ENCODE results near the gene VPS11. TPM values are rescaled to one million over a fixed set of nuclear protein-coding genes. Genes with fewer than 3 reads are reported as not detected.
A peak's percentile ranks its signal among the peaks of the same experiment; 100 is the strongest.

VPS11 gene
- total RNA-seq, 1 experiment from 2014 or later = 20.2 TPM

GRCh38 chr11:119118227-119118626 is 50.6 kb downstream of the VPS11 start:
- CTCF ChIA-PET = interaction anchor here (0.8 kb wide), 1 partner anchor 16 kb away, joined by 3 read pairs; no protein-coding TSS in a partner anchor
- peaks cover 2% of the 10 kb centered on the region; the same call in 1 of the 2 replicates for H3K36me3 Mint-ChIP-seq
- no peaks in the 10 kb centered on the region; the same call in 1 of the 2 replicates for H3K27me3 Mint-ChIP-seq (ENCODE audit: low read depth)
- TF ChIP-seq NFE2L1 (CRISPR knock-in tag; IDR thresholded peaks at IDR 0.05) (no peak), SOX15 (CRISPR knock-in tag; IDR thresholded peaks at IDR 0.05) (no peak), SP1 (CRISPR knock-in tag; conservative IDR thresholded peaks at IDR 0.05) (no peak), ATF3 (CRISPR knock-in tag; conservative IDR thresholded peaks at IDR 0.05) (no peak), ZNF671 (CRISPR knock-in tag; IDR thresholded peaks at IDR 0.05) (no peak), CREM (CRISPR knock-in tag; IDR thresholded peaks at IDR 0.05) (no peak)
- H3K27ac Mint-ChIP-seq = no peak overlapping the region
- H3K4me1 Mint-ChIP-seq = peaks cover 27% of the 10 kb centered on the region
- ATAC-seq = no peak
- no peaks in the 10 kb centered on the region for H3K9me3 Mint-ChIP-seq
- DNase-seq (ENCODE audit: low spot score) = no peak
- POLR2A ChIA-PET = no interaction called here
- no peak overlapping the region for H3K4me3 Mint-ChIP-seq

GRCh38 chr11:119118946-119119345 is 51.3 kb downstream of the VPS11 start:
- Mint-ChIP-seq H3K9me3 (no peaks in the 10 kb centered on the region), H3K4me3 (no peak overlapping the region), H3K36me3 (peaks cover 5% of the 10 kb centered on the region; the same call in 1 of the 2 replicates), H3K27me3 (ENCODE audit: low read depth) (no peaks in the 10 kb centered on the region; the same call in 1 of the 2 replicates), H3K27ac (no peak overlapping the region), H3K4me1 (peaks cover 27% of the 10 kb centered on the region)
- ChIA-PET POLR2A (no interaction called here), CTCF (interaction anchor here (0.8 kb wide), 1 partner anchor 15 kb away, joined by 3 read pairs; no protein-coding TSS in a partner anchor)
- no peak for ATAC-seq
- DNase-seq (ENCODE audit: low spot score) = no peak
- TF ChIP-seq ZNF423 (CRISPR knock-in tag; IDR thresholded peaks at IDR 0.05) (no peak), PRDM15 (CRISPR knock-in tag; IDR thresholded peaks at IDR 0.05) (no peak), ZNF219 (CRISPR knock-in tag; IDR thresholded peaks at IDR 0.05; ENCODE audit: borderline replicate concordance) (no peak), ERG (CRISPR knock-in tag; IDR thresholded peaks at IDR 0.05) (no peak), NFATC4 (CRISPR knock-in tag; IDR thresholded peaks at IDR 0.05) (no peak), ZNF416 (CRISPR knock-in tag; IDR thresholded peaks at IDR 0.05) (no peak), TEAD1 (CRISPR knock-in tag; IDR thresholded peaks at IDR 0.05) (no peak), FOXJ3 (CRISPR knock-in tag; IDR thresholded peaks at IDR 0.05; ENCODE audit: borderline replicate concordance) (no peak)

- Mint-ChIP-seq H3K27me3 (ENCODE audit: low read depth) (no peaks in the 10 kb centered on the region; the same call in 1 of the 2 replicates), H3K36me3 (peaks cover 11% of the 10 kb centered on the region), H3K9me3 (no peaks in the 10 kb centered on the region), H3K4me1 (peaks cover 23% of the 10 kb centered on the region), H3K27ac (peak overlapping the region; percentile 67), H3K4me3 (peak overlapping the region; percentile 97)
- no peak for ATAC-seq
- TF ChIP-seq ZBTB43 (CRISPR knock-in tag; IDR thresholded peaks at IDR 0.05) (no peak), HMGXB4 (CRISPR knock-in tag; IDR thresholded peaks at IDR 0.05) (no peak), CREM (CRISPR knock-in tag; IDR thresholded peaks at IDR 0.05) (no peak), E2F5 (CRISPR knock-in tag; IDR thresholded peaks at IDR 0.05) (no peak), ZNF512 (CRISPR knock-in tag; IDR thresholded peaks at IDR 0.05; ENCODE audit: borderline replicate concordance) (no peak), SMAD4 (CRISPR knock-in tag; IDR thresholded peaks at IDR 0.05) (no peak), ZNF219 (CRISPR knock-in tag; IDR thresholded peaks at IDR 0.05; ENCODE audit: borderline replicate concordance) (no peak), MAX (CRISPR knock-in tag; IDR thresholded peaks at IDR 0.05) (no peak)
- ChIA-PET POLR2A (interaction anchor here (1.0 kb wide), 1 partner anchor 19 kb away, joined by 4 read pairs; the partner anchor contains the start of gene DPAGT1), CTCF (interaction anchor here (1.0 to 2.0 kb wide), 5 partner anchors 18 to 260 kb away, joined by 3 to 9 read pairs (median 5); partner anchors contain the start of gene DPAGT1)
- no peak for DNase-seq (ENCODE audit: low spot score)
Observed at GRCh38 chr11:119120639-119121007, 53.0 kb downstream of the VPS11 start.

Data from WTC11 (cell line).